ENCODE data around the gene SLC15A3.
"Not testable (repeated sequence)": the region's sequence is repeated elsewhere in the genome, so short reads cannot be mapped to it uniquely, and the experiment has no call there.

Gene SLC15A3

GRCh38 chr11:60913793-60914632 lies 38.0 kb downstream of the SLC15A3 start, which contains the start of gene TMEM109:
Gene TMEM109, plus strand, starts transcription at chr11:60914158. Its CDS starts 5,536 bp downstream, at chr11:60919694.
- peak; percentile 56 for DNase-seq (ENCODE audit: low read depth)

- no peak for DNase-seq (ENCODE audit: low read depth)
These were observed 39.0 kb downstream of the SLC15A3 start for GRCh38 chr11:60912851-60913528.

GRCh38 chr11:60912223-60912850 lies 39.6 kb downstream of the SLC15A3 start:
- DNase-seq (ENCODE audit: low read depth) = no peak

GRCh38 chr11:60910711-60911380 lies 41.1 kb downstream of the SLC15A3 start:
- DNase-seq (ENCODE audit: low read depth) = no peak

- DNase-seq (ENCODE audit: low read depth) = no peak
These were observed 41.7 kb downstream of the SLC15A3 start for GRCh38 chr11:60910281-60910687.

- not testable (repeated sequence) for DNase-seq (ENCODE audit: low read depth)
These were observed 42.2 kb downstream of the SLC15A3 start for GRCh38 chr11:60909680-60910280.

GRCh38 chr11:60908803-60909202 lies 43.2 kb downstream of the SLC15A3 start:
- DNase-seq (ENCODE audit: low read depth) = no peak

GRCh38 chr11:60906132-60906972 lies 45.6 kb downstream of the SLC15A3 start, which contains the start of gene PRPF19:
Gene PRPF19, minus strand, starts transcription at chr11:60906585. Its CDS starts 203 bp downstream, at chr11:60906382.
- DNase-seq (ENCODE audit: low read depth) = peak; percentile 81

GRCh38 chr11:60905551-60906113 lies 46.3 kb downstream of the SLC15A3 start:
- DNase-seq (ENCODE audit: low read depth) = no peak

- DNase-seq (ENCODE audit: low read depth) = no peak
These were observed 46.9 kb downstream of the SLC15A3 start for GRCh38 chr11:60905047-60905446.

GRCh38 chr11:60902625-60903024 lies 49.4 kb downstream of the SLC15A3 start:
- DNase-seq (ENCODE audit: low read depth) = no peak

- DNase-seq (ENCODE audit: low read depth) = no peak
These were observed 51.1 kb downstream of the SLC15A3 start for GRCh38 chr11:60900673-60901404.

GRCh38 chr11:60899977-60900376 lies 52.0 kb downstream of the SLC15A3 start:
- DNase-seq (ENCODE audit: low read depth) = no peak

GRCh38 chr11:60899046-60899936 lies 52.7 kb downstream of the SLC15A3 start:
- no peak for DNase-seq (ENCODE audit: low read depth)

GRCh38 chr11:60897496-60897895 lies 54.5 kb downstream of the SLC15A3 start:
- DNase-seq (ENCODE audit: low read depth) = no peak

- no peak for DNase-seq (ENCODE audit: low read depth)
These were observed 56.3 kb downstream of the SLC15A3 start for GRCh38 chr11:60895687-60896086.

GRCh38 chr11:60891103-60891741 lies 60.8 kb downstream of the SLC15A3 start:
- DNase-seq (ENCODE audit: low read depth) = peak; percentile 85

- peak; percentile 68 for DNase-seq (ENCODE audit: low read depth)
These were observed 61.3 kb downstream of the SLC15A3 start for GRCh38 chr11:60890696-60891095.

Measured in CMK (cell line).